MM.1S (cell line): Measurements from ENCODE around the gene STN1.

Source experiments
- DNase-seq: peaks from one replicate; pipeline ENCODE4 v3.0.0-alpha.2; 2015
- H2AFZ ChIP-seq: fragments of 300-600 bp; sonication (generic); 2 replicates; pipeline ENCODE4 v1.6.0; 2016; ENCODE audit warnings: antibody characterized with exemption, low read length
- H3F3A ChIP-seq: fragments of 300-600 bp; sonication (generic); 2 replicates; pipeline ENCODE4 v1.6.1; 2016; ENCODE audit warnings: mild to moderate bottlenecking, antibody characterized with exemption, low read length, moderate library complexity, mixed read lengths; ENCODE audit not compliant: insufficient read depth
- H3K27ac ChIP-seq: fragments of 300-600 bp; sonication (generic); 2 replicates; pipeline ENCODE4 v1.5.1; 2016; ENCODE audit warnings: mild to moderate bottlenecking, low read length
- H3K27me3 ChIP-seq: fragments of 300-600 bp; sonication (generic); replicated peaks from 2 replicates; pipeline ENCODE4 v1.6.0; 2016; ENCODE audit warnings: low read length; ENCODE audit not compliant: insufficient read depth
- H3K36me3 ChIP-seq: fragments of 300-600 bp; sonication (generic); replicated peaks from 2 replicates; pipeline ENCODE4 v1.6.1; 2016; ENCODE audit warnings: mild to moderate bottlenecking, low read length, mixed read lengths; ENCODE audit not compliant: insufficient read depth
- H3K4me1 ChIP-seq: fragments of 300-600 bp; sonication (generic); 2 replicates; pipeline ENCODE4 v1.6.1; 2016; ENCODE audit warnings: low read length, mixed read lengths
- H3K4me2 ChIP-seq: fragments of 300-600 bp; sonication (generic); 2 replicates; pipeline ENCODE4 v1.6.0; 2016; ENCODE audit warnings: low read depth, low read length
- H3K4me3 ChIP-seq: fragments of 300-600 bp; sonication (generic); 2 replicates; pipeline ENCODE4 v1.5.1; 2016; ENCODE audit warnings: low read length, mixed read lengths
- H3K79me2 ChIP-seq: fragments of 300-600 bp; sonication (generic); 2 replicates; pipeline ENCODE4 v1.6.1; 2016; ENCODE audit warnings: mixed run types, low read length, mixed read lengths
- H3K9ac ChIP-seq: fragments of 300-600 bp; sonication (generic); 2 replicates; pipeline ENCODE4 v1.6.1; 2016; ENCODE audit warnings: low read length, mixed read lengths
- H3K9me2 ChIP-seq: fragments of 300-600 bp; sonication (generic); replicated peaks from 2 replicates; pipeline ENCODE4 v1.6.1; 2016; ENCODE audit warnings: mild to moderate bottlenecking, low read length, mixed read lengths; ENCODE audit not compliant: insufficient read depth
- H3K9me3 ChIP-seq: fragments of 300-600 bp; sonication (generic); replicated peaks from 2 replicates; pipeline ENCODE4 v1.6.1; 2016; ENCODE audit warnings: mild to moderate bottlenecking, low read length, mixed read lengths; ENCODE audit not compliant: insufficient read depth
- H4K20me1 ChIP-seq: fragments of 300-600 bp; sonication (generic); 2 replicates; pipeline ENCODE4 v1.6.1; 2016; ENCODE audit warnings: mild to moderate bottlenecking, low read length, moderate library complexity, mixed read lengths; ENCODE audit not compliant: insufficient read depth
- CTCF ChIP-seq: fragments of 300-600 bp; sonication (generic); IDR thresholded peaks from 2 replicates; pipeline ENCODE4 v1.5.1; 2016; ENCODE audit warnings: antibody characterized with exemption, low read length, mixed read lengths
- EZH2 ChIP-seq: fragments of 300-600 bp; sonication (generic); optimal IDR thresholded peaks from 2 replicates; pipeline ENCODE3; 2017; ENCODE audit warnings: low read depth, mild to moderate bottlenecking, antibody characterized with exemption, low read length, mixed read lengths
- EZH2phosphoT487 ChIP-seq: fragments of 300-600 bp; sonication (generic); IDR thresholded peaks from 2 replicates; pipeline ENCODE4 v1.6.1; 2018; ENCODE audit warnings: antibody characterized with exemption, low read length

STN1 gene

GRCh38 chr10:103854265-103854685 is 63.7 kb downstream of the STN1 start:
- Histone ChIP-seq H3K27me3 (peaks cover 14% of the 10 kb centered on the region), H4K20me1 (no peaks in the 10 kb centered on the region), H3K36me3 (no peaks in the 10 kb centered on the region), H3K9me2 (no peaks in the 10 kb centered on the region), H3K27ac (no peak overlapping the region), H3K9me3 (no peaks in the 10 kb centered on the region), H3F3A (no peaks in the 10 kb centered on the region), H2AFZ (no peak overlapping the region), H3K9ac (no peak overlapping the region), H3K4me2 (peak overlapping the region; percentile 83), H3K4me1 (0 out of 2 replicates have a peak, but pooled peaks cover under 1% of the 10 kb centered on the region), H3K4me3 (peak overlapping the region; percentile 60; the same call in 1 of the 2 replicates), H3K79me2 (no peaks in the 10 kb centered on the region)
- TF ChIP-seq EZH2: no peak
- no peak for TF ChIP-seq CTCF
- no peak for TF ChIP-seq EZH2phosphoT487
- no peak for DNase-seq

- peaks cover 14% of the 10 kb centered on the region for H3K27me3 ChIP-seq
Observed at GRCh38 chr10:103853428-103854264, 64.3 kb downstream of the STN1 start.

GRCh38 chr10:103852856-103853255 is 65.1 kb downstream of the STN1 start:
- H3K9me3 ChIP-seq: no peaks in the 10 kb centered on the region
- no peak overlapping the region for H3K4me2 ChIP-seq
- H3K27ac ChIP-seq: no peak overlapping the region
- no peaks in the 10 kb centered on the region for H3K36me3 ChIP-seq
- peaks cover 14% of the 10 kb centered on the region for H3K27me3 ChIP-seq
- no peak overlapping the region for H3K9ac ChIP-seq
- no peaks in the 10 kb centered on the region for H3K79me2 ChIP-seq
- H2AFZ ChIP-seq: no peak overlapping the region
- H3K4me3 ChIP-seq: no peak overlapping the region
- DNase-seq: no peak
- no peaks in the 10 kb centered on the region for H3F3A ChIP-seq
- no peaks in the 10 kb centered on the region for H4K20me1 ChIP-seq
- no peaks in the 10 kb centered on the region for H3K9me2 ChIP-seq
- H3K4me1 ChIP-seq: no peaks in the 10 kb centered on the region
- TF ChIP-seq EZH2phosphoT487: no peak
- no peak for TF ChIP-seq EZH2
- no peak for TF ChIP-seq CTCF

More at GRCh38 chr10:103853428-103854264, 64.3 kb downstream of the STN1 start:
- H3K4me1 ChIP-seq: no peaks in the 10 kb centered on the region
- H3K4me2 ChIP-seq: peak overlapping the region; percentile 83; the same call in 1 of the 2 replicates
- no peak for DNase-seq
- no peak overlapping the region for H3K27ac ChIP-seq
- no peak for TF ChIP-seq EZH2
- no peak for TF ChIP-seq CTCF
- no peak overlapping the region for H3K9ac ChIP-seq
- H3K79me2 ChIP-seq: no peaks in the 10 kb centered on the region
- no peaks in the 10 kb centered on the region for H3F3A ChIP-seq
- no peaks in the 10 kb centered on the region for H3K9me2 ChIP-seq
- no peaks in the 10 kb centered on the region for H3K9me3 ChIP-seq
- H3K36me3 ChIP-seq: no peaks in the 10 kb centered on the region
- no peaks in the 10 kb centered on the region for H4K20me1 ChIP-seq
- no peak overlapping the region for H3K4me3 ChIP-seq
- no peak overlapping the region for H2AFZ ChIP-seq
